Suppressor macrophage (primary cell): ENCODE data around the gene PVALB.

Source experiments
- DNase-seq, 4 experiments: peaks; one replicate each; pipeline ENCODE4 v3.0.0-alpha.2; 2020 to 2022

Gene PVALB

GRCh38 chr22:36772451-36772850 is 44.4 kb downstream of the PVALB start:
- DNase-seq = no peak

GRCh38 chr22:36771356-36772063 is 45.3 kb downstream of the PVALB start:
- no peak for DNase-seq

- DNase-seq = peak; percentile 40 to 61 (median 57)
Measured at GRCh38 chr22:36770513-36771231, 46.2 kb downstream of the PVALB start.

GRCh38 chr22:36769541-36770512 is 47.0 kb downstream of the PVALB start:
- DNase-seq = no peak

GRCh38 chr22:36768616-36769015 is 48.2 kb downstream of the PVALB start:
- DNase-seq = no peak

- DNase-seq = no peak
Measured at GRCh38 chr22:36768141-36768540, 48.7 kb downstream of the PVALB start.

GRCh38 chr22:36767035-36767775 is 49.6 kb downstream of the PVALB start:
- no peak for DNase-seq

GRCh38 chr22:36765943-36766450 is 50.8 kb downstream of the PVALB start:
- no peak for DNase-seq

GRCh38 chr22:36765131-36765942 is 51.5 kb downstream of the PVALB start:
- no peak for DNase-seq

- no peak for DNase-seq
Measured at GRCh38 chr22:36764641-36765040, 52.2 kb downstream of the PVALB start.

GRCh38 chr22:36764060-36764459 is 52.8 kb downstream of the PVALB start:
- DNase-seq = no peak

- no peak for DNase-seq
Measured at GRCh38 chr22:36763576-36763975, 53.3 kb downstream of the PVALB start.

- DNase-seq = no peak
Measured at GRCh38 chr22:36762687-36763260, 54.1 kb downstream of the PVALB start.

GRCh38 chr22:36761553-36762240 is 55.1 kb downstream of the PVALB start:
- DNase-seq = no peak

GRCh38 chr22:36760786-36761185 is 56.0 kb downstream of the PVALB start:
- DNase-seq = no peak

GRCh38 chr22:36759481-36760159 is 57.2 kb downstream of the PVALB start:
- DNase-seq = no peak

GRCh38 chr22:36758792-36759271 is 58.0 kb downstream of the PVALB start:
- no peak for DNase-seq

- peak; percentile 83 to 91 (median 86) for DNase-seq
Measured at GRCh38 chr22:36757668-36758211, 59.1 kb downstream of the PVALB start.
